ENCODE measurements around the gene PRKG2.

GRCh38 chr4:81149976-81150375 is 65.0 kb downstream of the PRKG2 start:
- no peak for TF ChIP-seq CTCF (IDR thresholded peaks at IDR 0.05)
- no peak for TF ChIP-seq CHD2 (IDR thresholded peaks at IDR 0.05; ENCODE audit: low read length, partially characterized antibody)
- no peak for TF ChIP-seq MAFK (IDR thresholded peaks at IDR 0.05; ENCODE audit: partially characterized antibody)
- no peak for TF ChIP-seq ESRRA (IDR thresholded peaks at IDR 0.05; ENCODE audit: borderline replicate concordance, low read length)
- no peak for TF ChIP-seq CEBPB (IDR thresholded peaks at IDR 0.05)
- TF ChIP-seq EHMT2 (IDR thresholded peaks at IDR 0.05; ENCODE audit: low read depth): no peak
- TF ChIP-seq HMGXB4 (CRISPR knock-in tag; IDR thresholded peaks at IDR 0.05; ENCODE audit: borderline replicate concordance): no peak
